HG02870 (cell line): ENCODE measurements around the gene THRSP.
A peak's percentile ranks its signal among the peaks of the same experiment; 100 is the strongest.
"Not testable (repeated sequence)": the region's sequence is repeated elsewhere in the genome, so short reads cannot be mapped to it uniquely, and the experiment has no call there.

Source experiments
- ATAC-seq: cut with Tn5 transposase; IDR thresholded peaks from one replicate; pipeline ENCODE4 v1.9.1; 2021; ENCODE audit warnings: mild to moderate bottlenecking, moderate library complexity; ENCODE audit not compliant: unreplicated experiment

Gene THRSP

DNA sequence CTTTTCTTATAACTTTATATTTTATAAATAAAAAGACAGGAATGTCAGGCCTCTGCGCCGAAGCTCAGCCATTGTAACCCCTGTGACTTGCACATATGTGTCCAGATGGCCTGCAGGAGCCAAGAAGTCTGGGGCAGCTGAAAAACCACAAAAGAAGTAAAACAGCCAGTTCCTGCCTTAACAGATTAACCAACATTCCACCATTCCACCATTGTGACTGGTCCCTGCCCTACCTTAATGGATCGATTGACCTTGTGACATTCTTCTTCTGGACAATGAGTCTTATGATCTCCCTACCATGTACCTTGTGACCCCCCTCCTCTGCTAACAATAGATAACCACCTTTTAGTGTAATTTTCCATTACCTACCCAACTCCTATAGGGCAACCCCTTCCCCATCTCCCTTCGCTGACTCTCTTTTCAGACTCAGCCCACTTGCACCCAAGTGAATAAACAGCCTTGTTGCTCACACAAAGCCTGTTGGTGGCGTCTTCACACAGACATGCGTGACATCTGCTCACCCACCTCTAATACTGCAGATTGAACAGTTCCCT is 22.9 kb downstream of the THRSP start:
- not testable (repeated sequence) for ATAC-seq

DNA sequence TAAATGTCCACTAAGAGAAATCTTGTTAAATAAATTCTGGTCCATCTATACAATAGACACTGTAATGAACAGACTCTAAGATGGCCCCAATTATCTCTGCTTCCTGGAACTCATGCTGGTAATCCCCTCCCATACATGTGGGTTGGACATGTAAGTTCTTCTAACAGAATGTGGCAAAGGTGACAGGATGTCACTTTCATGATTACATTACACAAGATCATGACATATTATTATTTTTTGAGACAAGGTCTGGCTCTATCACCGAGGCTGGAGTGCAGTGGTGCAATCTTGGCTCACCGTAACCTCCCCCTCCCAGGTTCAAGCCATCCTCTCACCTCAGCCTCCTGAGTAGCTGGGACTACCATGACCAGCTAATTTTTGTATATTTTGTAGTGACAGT is 30.6 kb downstream of the THRSP start:
- no peak for ATAC-seq

- ATAC-seq, result no peak
Measured at GRCh38 chr11:78097666-78098385, 34.2 kb downstream of the THRSP start.

DNA sequence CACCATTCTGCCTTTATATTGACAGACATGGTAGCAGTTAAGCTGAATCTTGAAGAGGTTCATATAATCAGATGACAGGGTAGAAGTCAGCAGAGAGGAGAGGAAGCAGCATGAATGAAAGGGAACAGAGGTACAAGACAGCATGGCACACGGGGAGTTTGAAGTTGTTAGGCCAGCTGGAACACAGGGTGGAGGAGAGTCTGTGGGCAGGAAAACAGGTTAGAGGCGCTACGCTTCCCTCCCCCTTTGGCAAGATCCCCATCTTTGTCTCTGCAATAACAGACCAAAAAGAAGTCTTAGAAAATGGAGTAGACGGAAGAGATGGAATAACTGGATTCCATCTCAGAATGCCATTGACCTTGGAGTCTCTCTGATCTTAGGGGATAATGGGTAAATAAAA is 36.0 kb downstream of the THRSP start:
- no peak for ATAC-seq

- ATAC-seq, result no peak
Measured at GRCh38 chr11:78100261-78100660, 36.6 kb downstream of the THRSP start.

DNA sequence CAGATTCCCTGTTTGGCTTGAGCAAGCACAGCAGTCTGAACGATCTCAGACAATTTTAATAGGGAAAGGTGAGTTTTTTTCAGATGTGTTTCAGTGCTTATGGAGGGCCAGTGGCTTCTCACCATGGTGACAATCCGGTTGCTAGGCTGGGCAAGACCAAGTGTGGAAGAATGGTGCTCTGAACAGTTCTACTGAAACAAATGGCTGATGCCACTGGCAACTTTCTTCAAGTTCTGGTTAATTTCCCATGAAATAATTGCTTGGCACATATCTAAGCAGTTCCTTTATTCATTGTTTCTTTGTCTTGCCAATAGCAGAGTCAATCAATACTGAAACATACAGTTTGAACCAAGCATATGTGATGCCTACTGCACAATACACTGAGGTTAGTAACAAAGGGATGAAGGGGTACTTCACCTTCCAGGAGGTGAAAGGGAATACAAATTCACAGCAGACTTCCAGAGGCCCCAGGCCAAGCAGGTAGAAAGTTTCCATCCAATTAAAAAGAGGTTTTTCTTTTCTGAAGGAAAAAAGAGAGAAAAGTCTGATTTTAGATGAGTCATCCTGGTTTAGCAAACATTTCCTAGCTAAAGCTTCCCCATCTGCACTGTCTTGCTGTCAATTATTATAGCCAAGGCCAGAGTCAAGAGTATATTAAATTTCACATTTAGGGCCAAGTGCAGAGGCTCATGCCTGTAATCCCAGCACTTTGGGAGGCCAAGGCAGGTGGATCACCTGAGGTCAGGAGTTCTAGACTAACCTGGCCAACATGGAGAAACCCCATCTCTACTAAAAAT is 37.2 kb downstream of the THRSP start:
- no peak for ATAC-seq

DNA sequence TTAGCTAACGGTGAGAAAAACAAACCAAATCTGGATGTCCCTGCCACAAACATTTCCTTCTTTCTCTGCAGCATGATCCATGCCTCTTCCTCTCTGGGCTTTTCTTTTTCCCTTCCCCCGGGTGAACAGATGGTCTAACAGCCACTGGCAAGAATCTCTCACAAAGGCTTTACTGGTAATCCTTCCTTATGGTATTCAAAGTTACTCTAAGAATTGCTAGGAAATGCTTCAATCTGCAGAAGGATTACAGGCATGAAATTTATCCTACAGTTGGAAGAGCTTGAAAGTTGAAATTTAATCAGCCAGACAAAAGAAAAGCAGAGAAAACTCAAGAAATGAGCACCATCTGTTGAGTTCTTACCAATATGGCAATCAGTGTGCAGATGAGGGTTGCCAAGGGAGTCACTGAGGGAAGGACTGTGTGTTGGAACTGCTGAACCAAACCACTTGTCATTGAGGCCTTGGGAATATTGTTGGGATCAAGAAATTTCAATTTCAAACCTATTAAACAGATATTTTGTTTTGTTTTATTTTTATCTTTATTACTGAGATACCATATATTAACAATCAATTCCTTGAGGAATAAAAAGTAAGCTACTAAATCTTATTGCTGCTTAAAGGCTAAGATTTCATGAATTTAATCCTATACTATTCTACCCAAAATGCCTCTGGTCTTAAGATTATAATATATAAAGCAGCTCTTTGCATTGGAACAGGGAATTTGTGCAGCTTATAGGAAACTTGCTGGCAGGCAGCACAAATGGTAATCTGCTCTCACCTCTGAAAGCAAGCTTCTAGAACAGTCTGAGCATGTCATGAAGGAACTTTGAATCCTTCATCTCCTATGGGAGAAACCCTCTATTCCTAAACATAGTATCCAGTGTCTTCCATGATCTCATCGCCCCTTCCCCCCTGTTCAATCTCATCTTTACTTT is 45.7 kb downstream of the THRSP start:
- ATAC-seq, result no peak

DNA sequence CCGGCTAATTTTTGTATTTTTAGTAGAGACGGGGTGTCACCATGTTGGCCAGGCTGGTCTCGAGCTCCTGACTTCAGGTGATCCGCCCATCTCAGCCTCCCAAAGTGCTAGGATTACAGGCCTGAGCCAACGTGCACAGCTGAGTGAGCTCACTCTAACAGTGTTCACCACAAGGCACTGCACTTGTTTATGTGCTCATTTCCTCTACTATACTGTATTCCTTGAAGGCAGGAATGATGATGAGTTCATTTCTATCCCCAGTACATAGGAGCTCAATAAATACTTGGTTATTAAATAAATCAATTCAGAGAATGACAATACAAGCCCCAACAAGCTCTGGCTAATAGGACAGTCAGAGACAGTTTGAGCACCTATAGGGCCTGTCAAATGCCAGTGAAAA is 46.7 kb downstream of the THRSP start:
- ATAC-seq, result no peak

DNA sequence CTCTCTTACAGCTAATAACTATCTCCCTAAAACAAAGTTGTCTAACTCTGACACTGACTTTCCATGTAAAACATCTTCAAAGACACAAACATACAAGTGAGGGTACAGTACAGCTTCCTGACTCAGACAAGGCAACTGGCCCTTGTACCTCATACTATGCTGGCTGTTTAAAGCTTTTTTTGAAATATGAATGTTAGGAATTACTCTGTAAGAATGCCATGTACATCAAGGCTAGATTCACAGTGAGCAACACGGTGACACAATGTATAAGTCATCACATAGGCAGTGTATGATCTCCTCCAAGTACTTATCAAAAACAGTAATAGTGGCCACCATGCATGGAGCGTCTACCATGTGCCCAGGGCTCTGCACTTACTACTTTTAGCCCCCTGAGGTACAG is 47.2 kb downstream of the THRSP start:
- no peak for ATAC-seq

GRCh38 chr11:78111298-78111697 is 47.6 kb downstream of the THRSP start:
- ATAC-seq, result no peak

DNA sequence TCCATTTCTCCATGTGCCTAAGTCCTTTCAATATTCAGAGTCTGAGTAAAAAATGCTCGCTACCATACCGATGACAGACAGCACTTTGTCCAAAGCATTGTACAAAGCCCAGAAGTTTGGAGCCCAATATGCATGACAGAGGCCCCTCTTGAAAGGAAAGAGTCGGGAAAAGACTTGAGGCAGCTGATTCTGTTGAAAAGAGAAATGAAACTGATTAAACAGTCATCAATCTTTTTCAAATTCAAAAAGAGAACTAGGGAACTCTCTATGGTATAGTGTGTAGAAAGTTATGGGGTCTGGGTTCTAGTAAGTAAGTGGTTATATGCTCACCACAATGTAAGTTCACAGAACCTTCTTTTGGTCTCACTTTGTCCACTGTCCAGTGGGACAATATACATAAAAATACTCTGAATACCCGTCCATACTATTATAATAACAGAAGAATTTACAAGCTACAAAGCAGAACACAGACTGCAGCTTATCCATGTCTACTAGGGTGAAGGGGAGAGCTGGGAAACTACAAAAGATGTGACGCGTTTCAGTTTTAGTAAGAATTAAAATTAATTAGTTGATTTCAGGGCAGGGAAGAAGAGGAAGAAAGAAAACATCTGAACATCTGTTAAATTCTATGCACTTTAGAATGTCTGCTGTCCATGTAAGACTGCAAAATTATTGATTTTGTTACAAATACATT is 49.1 kb downstream of the THRSP start:
- ATAC-seq, result peak; percentile 87
